Stimulated activated CD4-positive, alpha-beta T cell treated with anti-CD3 and anti-CD28 coated beads, Interleukin-1b, Interleukin-23, amount 100 ng/mL, for 4 hours (primary cell): Measurements from ENCODE around the gene ALX3.
A peak's percentile ranks its signal among the peaks of the same experiment; 100 is the strongest.
"Not testable (repeated sequence)": the region's sequence is repeated elsewhere in the genome, so short reads cannot be mapped to it uniquely, and the experiment has no call there.

ENCODE experiments used
- DNase-seq, 2 donors: peaks; one replicate each; pipeline ENCODE4 v3.0.0-alpha.2; 2020; ENCODE audit warnings: low read depth in 2 of 2

Gene ALX3

DNA sequence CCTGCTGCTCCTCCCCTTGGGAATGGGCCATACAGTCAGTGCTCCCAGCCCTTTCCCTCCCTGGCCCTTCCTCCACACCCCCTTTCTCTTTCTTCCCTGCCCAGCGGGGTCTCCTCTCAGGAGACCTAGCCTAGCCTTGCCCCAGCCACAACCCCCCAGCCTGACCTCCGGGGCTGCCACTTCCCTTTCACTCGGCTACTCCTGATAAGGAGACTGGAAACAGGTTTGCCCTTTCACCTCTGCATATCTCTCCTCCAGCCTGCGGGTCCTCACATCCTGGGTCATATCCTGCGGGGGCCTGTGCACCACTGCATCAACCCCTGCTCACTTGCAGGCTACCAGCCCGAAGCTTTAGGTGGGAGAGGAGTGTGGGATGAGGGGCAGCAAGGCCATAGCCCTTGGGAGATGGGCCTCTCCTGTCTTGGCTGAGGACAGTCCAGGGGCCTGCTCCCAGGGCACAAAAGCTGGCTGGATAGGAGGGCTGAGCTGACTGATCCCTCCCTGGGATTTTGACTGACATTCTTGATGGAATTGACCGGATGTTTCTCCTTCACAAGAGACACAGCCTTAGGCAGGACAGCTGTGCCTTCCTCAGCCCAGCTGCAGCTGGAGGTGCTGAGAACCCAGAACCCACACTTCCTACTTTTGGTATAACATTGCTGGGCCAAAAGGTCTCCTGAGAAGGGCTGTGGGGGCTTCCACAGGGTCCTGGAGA is 19.2 kb upstream of the ALX3 start:
- no peak for DNase-seq

DNA sequence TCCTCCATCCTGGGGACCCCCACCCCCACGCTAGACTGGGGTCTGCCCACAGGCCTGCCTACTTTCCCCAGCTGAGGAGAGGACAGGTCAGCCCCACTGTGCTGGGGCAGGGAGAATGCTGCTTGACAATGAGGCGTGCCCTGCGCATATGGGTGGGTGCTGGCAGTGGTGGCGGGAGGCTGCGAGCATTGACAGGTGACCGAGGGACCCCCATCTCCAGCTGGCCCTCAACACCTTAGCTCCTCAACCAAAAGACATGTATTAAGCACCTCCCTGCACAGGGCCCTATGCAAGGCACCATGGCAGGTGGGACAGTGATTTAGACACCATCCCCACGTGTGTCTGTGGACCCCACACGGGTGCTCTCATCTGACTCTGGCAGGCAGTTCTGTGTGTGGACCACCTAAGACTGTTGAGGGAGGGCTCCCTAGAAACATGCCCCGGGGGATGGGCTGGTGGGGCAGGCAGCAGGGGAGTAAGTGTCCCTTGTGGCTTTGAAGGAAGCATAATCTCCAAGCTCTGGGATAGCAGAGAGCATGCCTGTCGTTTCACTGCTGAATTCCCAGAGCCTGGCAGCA is 18.4 kb upstream of the ALX3 start:
- DNase-seq = no peak

DNA sequence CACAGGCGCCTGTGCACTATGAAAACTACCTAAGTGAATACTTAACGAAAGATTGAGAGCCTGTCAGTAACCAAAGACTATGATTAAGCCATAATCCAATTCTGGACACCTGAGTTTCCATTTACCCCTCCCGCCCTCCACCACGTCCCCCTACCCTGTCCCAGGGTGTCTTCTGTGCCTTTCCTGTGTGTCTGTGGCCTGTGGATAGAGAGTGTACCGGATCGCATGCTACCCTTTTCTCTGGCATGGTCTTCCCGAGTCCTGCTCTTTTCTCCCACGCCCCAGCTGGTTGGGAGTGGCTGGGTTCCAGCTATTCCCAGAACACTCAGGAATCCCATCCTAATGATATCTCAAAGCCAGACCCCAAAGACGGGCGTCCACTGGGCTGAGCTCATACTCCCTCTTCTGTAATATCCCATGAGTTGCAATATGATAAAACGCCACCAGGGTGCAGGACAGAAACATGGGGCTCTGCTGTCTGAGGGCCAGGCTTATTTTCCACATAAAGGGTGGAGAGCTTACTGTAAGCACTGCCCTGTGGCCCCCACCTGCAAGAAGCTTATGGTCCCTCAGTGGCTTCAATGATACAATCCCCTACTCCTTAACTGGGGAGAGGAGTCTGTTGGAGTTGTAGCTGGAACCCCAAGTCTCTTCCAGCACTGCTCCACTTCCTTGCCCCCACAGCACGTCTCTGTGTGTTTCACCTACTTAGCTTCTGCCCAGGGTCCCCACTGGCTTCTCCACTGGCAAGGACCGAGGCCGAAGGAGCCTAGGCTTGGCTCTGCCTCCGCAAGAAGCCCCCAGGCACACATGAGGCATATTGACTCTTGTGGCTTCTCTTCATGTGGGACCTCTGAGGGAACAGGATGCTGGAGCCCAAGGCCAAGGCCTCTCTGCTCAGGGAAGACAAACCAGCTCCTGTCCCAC is 17.6 kb upstream of the ALX3 start:
- peak in 1 of 2 donors; percentile 31 for DNase-seq

DNA sequence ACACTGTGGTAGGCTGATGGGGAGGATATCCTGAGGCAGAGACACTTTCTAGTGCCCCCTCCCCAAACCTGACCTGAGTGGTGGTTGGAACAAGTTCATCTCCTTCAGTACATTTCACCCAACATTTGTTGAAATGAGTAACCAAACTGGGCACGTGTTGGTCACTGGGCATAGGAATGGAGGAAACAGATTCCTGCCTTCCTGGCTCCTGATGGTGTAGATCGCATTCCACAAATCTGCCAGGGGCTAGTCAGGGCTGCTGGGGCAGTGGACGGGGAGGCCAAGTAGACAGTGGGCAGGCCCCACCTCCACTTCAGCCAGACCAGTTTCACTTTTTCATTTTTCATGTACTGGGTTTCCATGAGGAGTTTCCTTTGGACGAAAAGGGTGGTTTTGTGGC is 16.5 kb upstream of the ALX3 start:
- DNase-seq = no peak

DNA sequence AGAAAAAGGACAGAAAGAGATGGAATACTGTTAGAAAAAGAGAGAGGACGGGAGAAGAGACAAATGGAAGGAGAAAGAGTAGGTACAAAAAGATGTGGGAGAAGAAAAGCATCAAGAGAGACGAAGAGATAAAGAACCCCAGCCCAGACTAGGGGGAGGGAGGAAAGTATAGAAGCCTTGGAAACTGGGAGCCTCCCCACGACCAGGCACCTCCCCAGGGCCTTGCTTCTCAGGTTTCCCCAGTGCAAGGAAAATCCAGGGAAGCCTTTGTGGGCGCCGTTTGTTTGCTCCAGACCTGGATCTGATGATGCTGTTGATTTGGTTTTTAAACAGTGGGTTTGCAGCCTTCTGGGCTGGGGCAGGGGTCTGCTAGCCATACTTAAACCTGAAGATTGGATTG is 15.2 kb upstream of the ALX3 start:
- DNase-seq = no peak

DNA sequence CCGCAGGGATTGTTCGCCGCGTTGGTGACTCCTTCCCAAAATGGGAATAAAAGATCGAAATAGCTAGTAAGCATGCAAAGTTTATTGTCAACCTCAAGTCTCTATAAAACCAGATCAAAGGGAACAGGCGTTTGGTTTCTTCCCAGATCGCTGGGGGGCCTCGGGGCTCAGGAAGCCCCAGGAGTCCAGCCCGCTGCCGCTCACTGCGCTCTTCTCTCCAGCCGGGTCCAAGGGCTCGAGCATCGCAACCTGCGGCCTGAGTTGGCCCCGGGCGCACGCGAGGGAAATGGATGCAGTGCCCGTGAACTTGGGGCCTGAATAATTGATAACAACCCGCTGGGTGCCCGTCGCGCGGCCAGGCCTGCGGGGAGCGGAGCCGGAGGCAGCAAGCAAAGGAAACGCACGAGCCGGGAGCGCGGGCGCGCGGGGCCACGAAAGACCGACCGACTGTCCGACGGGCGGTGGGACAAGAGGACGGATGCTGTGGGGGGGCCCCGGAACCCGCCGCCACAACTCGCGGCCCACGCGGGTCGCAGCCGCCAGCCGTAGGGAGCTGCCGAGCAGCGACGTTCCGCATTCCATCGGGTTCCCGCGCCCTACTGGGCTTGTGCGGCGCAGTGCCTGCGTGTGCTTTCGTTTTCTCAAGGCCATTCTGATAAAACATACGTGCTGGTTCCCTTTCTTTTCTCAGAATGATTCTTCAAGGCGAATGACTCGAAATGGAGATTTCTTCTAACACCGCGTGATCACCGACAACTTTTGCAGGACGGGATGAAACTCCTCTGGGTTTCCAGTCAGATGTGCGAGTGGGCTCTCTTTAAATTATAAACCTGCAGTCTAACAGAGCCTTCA is 14.0 kb upstream of the ALX3 start:
- no peak for DNase-seq

DNA sequence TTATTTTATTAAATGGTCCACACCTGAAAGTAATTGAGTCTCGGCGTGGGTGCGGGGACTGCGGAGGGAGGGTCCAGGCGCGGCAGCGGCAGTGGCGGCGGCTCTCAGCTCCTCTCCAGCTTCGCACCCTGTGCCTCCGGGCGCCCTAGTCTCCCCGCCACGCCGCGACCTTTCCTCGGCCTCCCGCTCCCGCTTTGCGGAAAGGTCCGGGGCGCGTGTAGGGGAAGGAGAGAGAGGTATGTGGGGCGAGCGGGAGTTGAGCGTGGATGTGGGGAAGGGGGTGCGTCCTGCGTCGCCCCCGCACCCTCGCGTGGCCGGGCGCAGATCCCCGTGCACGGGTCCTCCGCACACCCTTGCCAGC is 13.4 kb upstream of the ALX3 start:
- DNase-seq = no peak

DNA sequence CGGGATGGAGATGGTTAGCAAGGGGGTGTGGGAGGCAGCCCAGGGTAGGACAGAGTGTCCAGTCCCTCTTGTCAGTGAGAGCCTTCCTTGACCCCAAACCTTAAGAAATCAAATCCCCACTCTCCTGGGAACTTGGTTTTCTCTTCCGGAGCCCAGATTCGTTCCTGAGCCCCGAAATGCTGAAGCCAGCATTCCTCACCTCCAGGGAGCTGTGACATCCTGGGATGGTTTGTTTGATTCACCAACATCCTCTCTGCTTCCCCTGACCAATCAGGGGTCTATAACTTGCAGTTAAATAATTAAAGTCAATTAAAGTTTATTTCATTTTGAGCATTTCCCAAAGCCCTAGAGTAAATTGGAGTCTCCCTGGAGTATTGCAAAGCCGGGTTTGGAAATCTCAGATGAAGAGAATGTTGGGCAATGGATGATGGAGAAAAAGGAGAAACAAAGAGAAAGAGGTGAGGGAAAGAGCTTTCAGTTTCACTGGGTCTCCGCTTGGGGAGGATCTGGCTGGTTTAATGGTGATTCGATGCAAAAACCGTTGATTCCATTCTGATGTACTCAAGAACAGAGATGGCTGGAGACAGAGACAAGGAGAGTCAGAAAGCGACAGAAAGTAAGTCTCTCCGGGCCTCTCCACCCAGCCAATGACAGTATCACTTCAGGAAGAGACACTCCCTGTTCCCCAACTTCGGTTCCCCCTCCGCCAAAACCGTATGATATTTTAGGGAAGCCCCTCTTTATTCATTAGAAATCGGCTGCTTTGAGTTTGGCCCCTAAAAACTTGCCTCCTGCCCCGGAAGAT is 12.8 kb upstream of the ALX3 start:
- no peak for DNase-seq

DNA sequence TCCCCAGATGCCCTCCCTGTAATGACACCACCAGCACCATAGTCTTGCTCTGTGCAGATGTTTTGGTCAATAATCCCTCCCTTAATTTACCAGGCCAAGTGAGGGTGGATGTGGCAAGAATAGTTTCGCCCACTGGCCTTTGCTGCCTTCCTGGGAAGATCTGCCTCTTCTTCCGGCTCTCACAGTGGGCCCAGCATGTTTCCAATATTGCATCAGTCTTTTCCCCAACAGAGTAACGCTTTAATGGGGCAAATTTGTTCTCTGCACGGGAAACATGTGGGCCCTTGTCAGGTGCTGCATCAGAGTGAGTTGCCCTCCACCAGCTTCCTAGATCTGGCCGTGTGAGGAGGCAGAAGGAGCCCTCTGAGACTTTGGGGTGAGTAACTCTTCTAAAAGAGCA is 12.0 kb upstream of the ALX3 start:
- no peak for DNase-seq

DNA sequence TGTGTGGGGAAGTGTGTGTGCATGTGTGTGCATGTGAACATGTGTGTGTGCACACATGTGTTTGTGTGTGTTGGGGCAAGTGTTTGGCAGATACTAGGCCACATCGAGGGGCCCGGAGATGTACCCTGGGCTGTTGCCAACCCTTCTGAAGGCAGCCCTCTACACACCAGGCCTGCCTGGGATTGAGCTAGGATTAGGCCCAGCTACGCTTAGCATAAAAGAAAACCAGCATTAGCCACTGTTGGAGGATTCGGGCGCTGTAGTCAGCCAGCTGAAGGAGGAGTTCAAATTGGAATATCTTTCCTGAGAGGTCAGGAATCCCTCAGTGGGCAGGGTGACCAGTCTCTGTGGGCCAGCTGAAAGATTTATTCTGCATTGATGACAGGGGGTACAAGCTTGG is 10.6 kb upstream of the ALX3 start:
- no peak for DNase-seq

DNA sequence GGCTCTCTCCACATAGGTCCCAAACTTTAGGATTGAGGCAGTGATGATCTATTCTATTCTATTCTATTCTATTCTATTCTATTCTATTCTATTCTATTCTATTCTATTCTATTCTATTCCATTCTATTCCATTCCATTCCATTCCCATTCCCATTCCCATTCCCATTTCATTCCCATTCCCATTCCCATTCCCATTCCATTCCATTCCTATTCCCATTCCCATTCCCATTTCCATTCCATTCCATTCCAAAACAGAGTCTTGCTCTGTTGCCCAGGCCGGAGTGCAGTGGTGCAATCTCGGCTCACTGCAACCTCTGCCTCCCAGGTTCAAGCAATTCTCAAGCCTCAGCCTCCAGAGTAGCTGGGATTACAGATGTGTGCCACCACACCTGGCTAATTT is 9.5 kb upstream of the ALX3 start:
- not testable (repeated sequence) for DNase-seq

DNA sequence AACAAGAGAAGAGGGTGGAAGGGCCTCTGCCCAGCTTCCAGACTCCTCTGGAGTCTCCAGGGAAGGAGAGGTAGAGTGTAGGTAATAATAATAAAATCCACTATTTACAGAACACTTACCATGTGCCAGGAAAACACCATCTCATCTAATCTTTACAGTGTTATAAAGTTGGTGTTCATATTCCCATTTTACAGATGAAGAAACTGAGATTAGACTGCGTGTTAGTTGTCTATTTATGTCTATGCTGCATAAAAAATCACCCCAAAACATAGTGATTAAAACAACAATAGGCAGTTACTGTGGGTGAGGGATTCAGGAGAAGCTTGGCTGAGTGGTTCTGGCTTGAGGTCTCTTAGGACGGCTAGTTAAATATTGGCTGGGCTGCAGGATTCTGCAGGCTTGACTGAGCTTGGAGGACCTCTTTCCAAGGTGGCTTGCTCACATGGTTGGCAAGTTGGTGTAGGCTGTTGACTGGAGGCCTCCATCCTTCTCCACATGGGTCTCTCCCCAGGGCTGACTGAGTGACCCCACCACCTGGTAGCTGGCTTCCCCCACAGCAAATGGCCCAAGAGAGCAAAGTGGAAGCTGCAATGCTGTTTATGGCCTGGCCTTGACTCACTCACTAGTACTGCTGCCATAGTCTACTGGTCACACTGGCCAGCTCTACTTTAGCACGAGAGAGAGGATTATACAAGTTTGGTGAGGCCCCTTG is 6.5 kb upstream of the ALX3 start:
- DNase-seq = no peak

DNA sequence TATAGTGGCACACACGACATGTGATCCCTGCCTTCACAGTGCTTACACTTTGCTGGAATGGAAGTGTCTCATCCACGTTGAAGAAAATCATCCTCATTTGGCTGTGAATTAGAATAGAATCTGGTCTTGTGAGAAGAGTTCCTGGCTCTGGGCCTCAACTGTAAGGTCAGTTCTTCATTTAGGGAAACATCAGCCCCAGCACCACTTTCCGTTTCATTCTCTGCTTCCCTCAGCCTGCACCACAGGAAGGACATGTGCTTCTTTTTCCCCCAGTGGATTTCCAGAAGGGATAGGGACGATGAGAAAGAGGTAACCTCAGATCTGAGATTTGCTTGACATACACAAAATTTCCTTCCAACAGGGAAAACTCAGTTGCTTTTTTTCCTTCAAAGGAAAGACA is 3.7 kb upstream of the ALX3 start:
- DNase-seq = no peak

DNA sequence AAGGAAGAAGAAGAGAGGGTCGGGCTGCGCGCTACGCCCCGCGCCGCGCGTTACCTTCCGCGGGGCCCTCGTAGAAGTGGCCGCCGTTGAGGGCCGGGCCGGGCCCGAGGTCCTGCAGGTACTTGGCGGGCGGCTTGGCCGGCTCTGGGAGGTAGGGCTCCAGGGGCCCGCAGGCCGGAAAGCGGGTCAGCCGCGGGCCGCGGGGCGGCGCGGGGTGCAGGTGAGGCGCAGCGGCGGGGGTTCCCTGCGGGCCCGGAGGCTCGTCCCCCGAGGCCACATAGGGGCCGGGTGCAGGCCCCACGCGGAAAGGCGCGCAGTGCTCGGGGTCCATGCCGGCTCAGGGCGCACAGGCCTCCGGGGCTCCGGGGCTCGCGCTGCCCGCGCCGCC is 196 bp downstream of the ALX3 start:
- DNase-seq = no peak

DNA sequence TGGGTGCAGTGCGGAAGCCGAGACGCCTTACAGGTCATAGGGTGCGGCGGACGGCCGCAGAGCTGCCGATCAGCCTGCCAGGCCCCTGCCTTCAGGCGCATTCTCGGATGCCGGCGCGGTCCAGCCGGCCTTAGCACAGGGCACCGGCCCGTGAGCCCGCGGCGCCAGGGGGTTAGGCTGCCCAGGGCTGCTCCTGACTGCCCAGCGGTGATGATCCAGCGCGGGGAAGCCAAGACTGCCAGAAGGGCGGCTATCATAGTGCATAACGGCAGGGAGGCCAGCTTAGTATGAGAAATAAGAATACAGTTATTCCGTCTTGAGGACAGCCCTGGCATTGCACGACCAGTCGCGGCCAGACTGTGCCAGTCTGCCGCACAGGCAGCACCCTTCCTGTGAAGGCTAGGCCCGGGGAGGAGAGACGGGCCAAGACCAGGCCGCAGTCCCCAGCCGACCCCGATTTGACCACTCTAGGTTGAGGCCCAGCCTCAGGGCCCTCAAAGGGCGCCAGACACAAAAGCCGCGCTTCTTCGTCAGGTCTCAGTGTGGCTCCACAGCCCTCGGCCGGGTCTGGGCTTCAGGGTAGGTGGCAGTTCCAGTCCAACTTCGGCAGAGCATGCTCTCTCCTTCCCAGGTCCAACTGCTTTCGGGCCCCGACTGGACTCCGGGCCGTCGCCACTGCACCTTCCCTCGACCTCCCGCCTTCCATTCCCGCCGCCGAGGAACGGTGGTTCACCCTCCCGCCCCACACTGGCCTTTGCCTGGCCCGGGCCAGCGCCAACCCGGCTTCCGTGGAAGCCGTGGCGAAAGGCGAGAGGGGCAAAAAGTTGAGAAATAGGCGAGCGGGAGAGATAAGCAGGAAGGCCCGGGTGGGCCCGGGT is 829 bp downstream of the ALX3 start:
- DNase-seq = no peak

DNA sequence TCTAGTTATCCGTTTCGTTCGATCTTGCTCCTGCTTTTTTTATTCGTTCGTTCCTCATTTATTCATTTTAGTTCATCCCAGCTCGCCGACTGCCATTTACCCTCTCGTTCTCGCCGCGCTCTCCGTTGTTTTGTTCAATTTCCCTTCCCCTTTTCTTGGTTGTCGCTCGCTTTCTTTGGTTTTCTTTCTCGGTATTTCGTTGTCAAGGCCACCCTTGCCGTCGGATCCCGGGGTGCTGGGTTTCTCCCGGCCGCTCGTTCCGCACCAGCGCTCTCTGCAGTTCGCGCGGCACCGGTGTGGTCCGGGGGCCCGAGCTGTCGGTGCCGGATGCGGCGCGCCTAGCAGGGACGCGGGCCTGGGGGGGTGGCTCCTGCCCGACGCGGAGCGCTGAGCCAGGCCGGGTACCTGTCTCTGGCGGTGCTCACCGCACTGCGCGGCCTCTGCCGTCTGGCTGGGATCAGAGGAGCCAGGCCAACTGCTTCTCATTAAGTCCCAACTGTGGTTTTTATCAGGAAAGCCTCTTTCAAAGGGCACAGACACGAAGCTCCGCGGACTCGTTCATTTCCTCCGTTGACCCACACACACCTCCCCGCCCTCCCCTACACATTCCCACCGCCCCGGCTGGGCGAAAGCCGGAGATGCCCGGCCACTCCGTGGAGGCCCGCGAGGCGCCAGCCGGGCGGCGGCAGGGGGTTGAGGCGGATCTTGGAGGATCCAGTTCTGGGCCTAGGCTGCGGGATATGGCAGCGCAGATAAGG is 1.6 kb downstream of the ALX3 start:
- DNase-seq = no peak

DNA sequence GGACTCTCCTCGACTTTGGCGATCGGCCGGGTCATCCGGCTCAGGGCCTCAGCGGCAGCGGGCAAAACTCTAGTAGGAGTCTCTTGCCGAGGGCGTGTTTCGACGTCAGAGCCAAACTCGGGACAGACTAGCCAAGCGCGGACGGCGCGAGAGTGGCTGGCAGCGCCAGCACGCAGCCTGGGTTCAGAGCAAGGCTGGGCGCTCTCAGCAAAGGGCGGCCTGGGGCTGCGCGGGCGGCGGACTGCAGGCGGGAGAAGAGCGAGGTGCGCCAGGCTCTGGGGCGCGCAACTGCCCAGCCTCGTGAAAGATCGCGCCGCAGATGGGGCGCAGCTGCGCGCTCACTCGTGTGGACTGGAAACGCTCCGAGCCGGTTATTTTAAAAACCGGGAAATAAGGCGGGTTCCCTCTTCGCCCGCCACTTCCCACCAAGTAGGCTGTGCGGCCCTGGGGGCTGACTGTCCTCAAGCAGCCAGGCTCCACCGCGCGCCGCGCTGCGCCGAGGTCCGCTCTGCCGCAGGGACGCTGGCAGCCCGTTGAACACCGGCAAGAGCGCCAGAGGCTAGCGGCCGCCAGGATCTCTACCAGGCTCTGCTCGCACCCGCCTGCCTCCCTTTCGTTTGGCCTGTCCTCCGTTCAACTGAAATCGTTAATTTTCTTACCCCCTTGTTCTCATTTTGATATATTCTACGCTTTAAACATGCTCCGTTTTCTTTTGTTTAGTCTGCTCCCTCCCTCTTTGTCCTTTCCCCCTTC is 2.4 kb downstream of the ALX3 start:
- DNase-seq = no peak

DNA sequence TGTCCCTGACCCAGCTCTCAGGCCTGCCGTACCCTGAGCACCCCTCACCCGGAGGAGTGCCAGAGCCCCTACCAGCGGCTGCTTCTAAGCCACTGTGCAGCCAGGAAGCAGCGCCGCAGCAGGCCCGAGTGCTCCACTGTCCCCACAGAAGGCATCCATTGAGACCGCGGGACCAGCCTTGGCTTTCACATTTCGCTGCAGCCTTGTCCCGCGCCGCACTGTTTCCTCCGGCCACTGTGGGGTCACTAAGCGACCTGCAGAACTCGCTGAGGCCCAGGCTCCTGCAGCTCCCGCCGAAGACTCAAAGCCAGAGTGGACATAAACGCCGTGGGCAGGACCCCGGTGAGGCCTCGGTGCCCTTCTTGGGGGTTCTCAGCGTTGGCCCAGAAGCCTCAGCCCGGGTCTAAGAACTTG is 3.0 kb downstream of the ALX3 start:
- DNase-seq = no peak
